HFF-Myc (cell line): ENCODE measurements around the gene NEXMIF.
"Not testable (repeated sequence)": the region's sequence is repeated elsewhere in the genome, so short reads cannot be mapped to it uniquely, and the experiment has no call there.

Experiments
- DNase-seq: peaks from one replicate; pipeline ENCODE4 v3.0.0-alpha.2; 2011; ENCODE audit warnings: low read depth; ENCODE audit errors: extremely low read depth
- H3K4me3 ChIP-seq: replicated peaks from 2 replicates; pipeline ENCODE4 v1.5.1; 2011; ENCODE audit warnings: low read depth, mild to moderate bottlenecking, control low read depth, low read length
- CTCF ChIP-seq: IDR thresholded peaks from 2 replicates; pipeline ENCODE4 v1.5.1; 2012; ENCODE audit warnings: mild to moderate bottlenecking, low read depth, low read length, control low read depth; ENCODE audit errors: missing control alignments

The NEXMIF gene

GRCh38 chrX:74925225-74926088, at the start of gene NEXMIF:
Gene NEXMIF (minus strand): TSS chrX:74925452.
- H3K4me3 ChIP-seq: no peak within 1 kb of the TSS; the same call in 1 of the 2 replicates
- DNase-seq: no peak
- TF ChIP-seq CTCF: no peak

- not testable (repeated sequence) for H3K4me3 ChIP-seq, DNase-seq
These were observed 36.7 kb upstream of the NEXMIF start for GRCh38 chrX:74961962-74962361.

GRCh38 chrX:74949717-74950116, 24.5 kb upstream of the NEXMIF start:
- DNase-seq: no peak
- no peak for TF ChIP-seq CTCF
- no peak overlapping the region for H3K4me3 ChIP-seq

GRCh38 chrX:74940414-74940813, 15.2 kb upstream of the NEXMIF start:
- no peak overlapping the region for H3K4me3 ChIP-seq
- no peak for DNase-seq
- TF ChIP-seq CTCF: no peak

- TF ChIP-seq CTCF: no peak
- no peak for DNase-seq
- no peak overlapping the region for H3K4me3 ChIP-seq
These were observed 6.0 kb upstream of the NEXMIF start for GRCh38 chrX:74931214-74931613.

- H3K4me3 ChIP-seq: no peak overlapping the region; the same call in 1 of the 2 replicates
- TF ChIP-seq CTCF: no peak
- DNase-seq: no peak
These were observed 615 bp downstream of the NEXMIF start for GRCh38 chrX:74924449-74925224.

GRCh38 chrX:74923942-74924448, 1.3 kb downstream of the NEXMIF start:
- H3K4me3 ChIP-seq: no peak overlapping the region
- TF ChIP-seq CTCF: no peak
- no peak for DNase-seq
